GM12878 (cell line): ENCODE results near the gene CTNNAL1. TPM values are rescaled to one million over a fixed set of nuclear protein-coding genes. Genes with fewer than 3 reads are reported as not detected.

Experiments used
- ATAC-seq: fragments of 200-7000 bp; cut with Tn5 transposase; 3 replicates; pipeline ENCODE4 v1.9.1; 2020; ENCODE audit warnings: mild to moderate bottlenecking, moderate library complexity
- BruUV-seq: library from RNA; stranded (reverse); fragments of 400-500 nt; replicated peaks from 2 replicates; lab custom pipeline; 2021; lab: Mats Ljungman, UMichigan
- CTCF ChIA-PET: fragments of 300-600 bp; sonication (Branson Sonifier 250); formaldehyde crosslinking; extraction: SDS; loops from one replicate; lab custom pipeline; 2021; ENCODE audit warnings: inconsistent platforms; lab: Yijun Ruan, JAX
- POLR2A ChIA-PET: fragments of 350-600 bp; formaldehyde crosslinking; extraction: SDS; loops from one replicate; lab custom pipeline; 2021; ENCODE audit warnings: inconsistent platforms; lab: Charles Lee
- RAD21 ChIA-PET: fragments of 300-600 bp; sonication (Branson Sonifier 250); formaldehyde crosslinking; loops from one replicate; lab custom pipeline; 2023; ENCODE audit warnings: antibody characterized with exemption; ENCODE audit not compliant: unreplicated experiment; lab: Charles Lee
- SMC1A ChIA-PET: fragments of 300-600 bp; sonication (Branson Sonifier 250); formaldehyde crosslinking; loops from one replicate; lab custom pipeline; 2023; ENCODE audit not compliant: unreplicated experiment, uncharacterized antibody; lab: Charles Lee
- DNase-seq: peaks from one replicate; pipeline ENCODE4 v3.0.0-alpha.2; 2011; ENCODE audit warnings: low read depth, low spot score
- FAIRE-seq: peaks from 3 replicates; lab custom pipeline; 2011; peaks lifted over from hg19 to GRCh38; lab: Jason Lieb, UNC
- H2AFZ ChIP-seq: 2 replicates; pipeline ENCODE4 v1.6.0; 2011; ENCODE audit warnings: low read depth, low read length, control low read depth; ENCODE audit not compliant: control insufficient read depth
- H3K27ac ChIP-seq: 2 replicates; pipeline ENCODE4 v1.5.1; 2011; ENCODE audit warnings: control low read depth; ENCODE audit not compliant: control insufficient read depth, insufficient read depth
- H3K27me3 ChIP-seq, 2 experiments: replicated peaks in 1 of 2; 2 replicates each; pipeline versions ENCODE4 v1.6.0 to v1.6.1; 2011; ENCODE audit warnings: low read length in 1 of 2; ENCODE audit not compliant: control insufficient read depth in 2 of 2, insufficient read depth in 2 of 2
- H3K36me3 ChIP-seq, 2 experiments: 2 replicates each; pipeline ENCODE4 v1.5.1; 2011; ENCODE audit warnings: low read length in 1 of 2; ENCODE audit not compliant: control insufficient read depth in 2 of 2, insufficient read depth in 2 of 2
- H3K4me1 ChIP-seq: 2 replicates; pipeline ENCODE4 v1.6.1; 2011; ENCODE audit warnings: mild to moderate bottlenecking, low read length, moderate library complexity, mixed read lengths; ENCODE audit not compliant: control insufficient read depth, insufficient read depth
- H3K4me2 ChIP-seq: 2 replicates; pipeline ENCODE4 v1.6.0; 2011; ENCODE audit warnings: control low read depth; ENCODE audit not compliant: control insufficient read depth, insufficient read depth
- H3K4me3 ChIP-seq: fragments of 200-600 bp; sonication (generic); 2 replicates; pipeline ENCODE4 v1.5.1; 2016
- H3K79me2 ChIP-seq: 2 replicates; pipeline ENCODE4 v1.6.0; 2011; ENCODE audit warnings: low read length; ENCODE audit not compliant: control insufficient read depth, insufficient read depth
- H3K9ac ChIP-seq: 2 replicates; pipeline ENCODE4 v1.8.0; 2011; ENCODE audit warnings: low read length, control low read depth, mixed read lengths; ENCODE audit not compliant: control insufficient read depth, insufficient read depth
- H3K9me3 ChIP-seq: replicated peaks from 3 replicates; pipeline ENCODE4 v1.5.1; 2011; ENCODE audit warnings: mild to moderate bottlenecking, low read length; ENCODE audit not compliant: control insufficient read depth, insufficient read depth
- H4K20me1 ChIP-seq: 2 replicates; pipeline ENCODE4 v1.6.0; 2011; ENCODE audit not compliant: control insufficient read depth, insufficient read depth
- CREB1 ChIP-seq: IDR thresholded peaks from 2 replicates; pipeline ENCODE4 v1.6.1; 2012; ENCODE audit warnings: low read depth, mild to moderate bottlenecking, inconsistent platforms
- EED ChIP-seq: sonication (generic); IDR thresholded peaks from 2 replicates; pipeline ENCODE4 v1.6.1; 2016; ENCODE audit warnings: antibody characterized with exemption, low read depth
- GABPA ChIP-seq: IDR thresholded peaks from 2 replicates; pipeline ENCODE4 v1.6.1; 2014; ENCODE audit warnings: antibody characterized with exemption, low read depth, mild to moderate bottlenecking, inconsistent platforms
- HDAC2 ChIP-seq: fragments of 200-600 bp; sonication (generic); IDR thresholded peaks from 2 replicates; pipeline ENCODE4 v1.6.1; 2017
- SPI1 ChIP-seq: IDR thresholded peaks from 2 replicates; pipeline ENCODE4 v1.6.1; 2011; ENCODE audit warnings: low read depth, mild to moderate bottlenecking, low read length, moderate library complexity, borderline replicate concordance; ENCODE audit not compliant: insufficient read depth
- ZBTB11 ChIP-seq: fragments of 450-650 bp; formaldehyde crosslinking; IDR thresholded peaks from 2 replicates; pipeline ENCODE4 v1.5.0; 2022; ENCODE audit warnings: mild to moderate bottlenecking, missing genetic modification characterization
- ZNF24 ChIP-seq: fragments of 450-650 bp; IDR thresholded peaks from 2 replicates; pipeline ENCODE4 v1.6.1; 2017; ENCODE audit warnings: antibody characterized with exemption, mild to moderate bottlenecking
- WGBS: methylation state at CpG from one replicate; pipeline ENCODE4 v1.1.6; 2016; ENCODE audit warnings: low lambda C conversion rate; ENCODE audit not compliant: insufficient replicate concordance, insufficient coverage; ENCODE audit errors: missing lambda C conversion rate; 5-methylcytosine and 5-hydroxymethylcytosine counted together
- in situ Hi-C: fragments of 300-500 bp; cut with MboI; formaldehyde crosslinking; loops from 9 replicates; pipeline ENCODE4 v1.14.3; 2018; ENCODE audit warnings: mixed read lengths
- intact Hi-C: fragments of 100-400 bp; cut with micrococcal nuclease; formaldehyde crosslinking; loops from one replicate; pipeline ENCODE4 v1.14.2; 2022; ENCODE audit not compliant: unreplicated experiment
- polyA plus RNA-seq, 11 experiments: library from polyadenylated mRNA; depleted of rRNA in 4 of 11; unstranded in 6 of 11; stranded (reverse) in 5 of 11; fragments of >200 nt; fragmentation: Nextera tagmentation in 4 of 11; fragmentation: Illumina TruSeq in 1 of 11; extraction: Ambion mirVana in 4 of 11; extraction: Trizol in 1 of 11; gene quantifications; 1 replicate in 1 of 11; 2 replicates in 10 of 11; pipeline versions ENCODE4 v1.2.1 to v1.2.3, GENCODE V29; 2011 to 2016; ENCODE audit warnings: inconsistent platforms in 2 of 11, missing spikeins in 2 of 11, low read depth in 1 of 11
- total RNA-seq, 4 experiments: library from RNA; depleted of rRNA in 3 of 4; stranded (reverse); fragments of >200 nt in 3 of 4; fragmentation: Illumina TruSeq in 1 of 4; extraction: Trizol in 1 of 4; gene quantifications; 2 replicates each; pipeline versions ENCODE4 v1.2.1 to v1.2.3, GENCODE V29; 2013 to 2021

The CTNNAL1 gene
- total and polyA plus RNA-seq, 10 of the 15 experiments (the other 5 are each of a cell fraction or from before 2014, with no cell fraction given), result 16.3 to 82.5 (median 45.2) TPM

DNA sequence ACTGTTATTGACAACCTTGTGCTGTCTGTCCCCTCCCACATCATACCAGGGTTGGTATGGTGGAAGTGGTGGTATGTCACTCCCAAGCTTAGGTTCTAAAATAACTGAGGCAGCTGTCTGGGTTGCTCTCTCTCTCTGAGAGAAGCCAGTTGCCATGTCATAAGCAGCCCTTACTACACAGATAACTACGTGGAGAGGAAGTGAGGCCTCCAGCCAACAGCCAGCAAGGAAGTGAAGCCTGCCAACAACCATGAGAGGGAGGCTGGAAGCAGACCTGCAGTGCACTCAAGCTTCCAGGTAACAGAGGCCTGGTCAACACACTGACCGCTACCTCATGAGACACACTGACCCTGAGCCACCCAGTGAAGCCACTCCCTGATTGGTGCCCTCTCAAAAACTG, 18.6 kb downstream of the CTNNAL1 start:
- RAD21 ChIA-PET, result no interaction called here
- BruUV-seq, result no TSS peak
- SMC1A ChIA-PET, result interaction anchor here (1.0 to 1.2 kb wide), 2 partner anchors 16 to 124 kb away, joined by 3 read pairs; no protein-coding TSS in a partner anchor
- Histone ChIP-seq H3K79me2 (no peaks in the 10 kb centered on the region), H3K9ac (no peak overlapping the region), H4K20me1 (no peaks in the 10 kb centered on the region), H3K9me3 (no peaks in the 10 kb centered on the region), H3K36me3 (no peaks in the 10 kb centered on the region; a peak in 1 of 4 replicates), H3K27me3 (no peaks in the 10 kb centered on the region), H3K4me3 (no peak overlapping the region), H3K27ac (0 out of 2 replicates have a peak overlapping the region, but pooled peaks have one; percentile 30), H3K4me2 (no peak overlapping the region), H3K4me1 (peaks cover 5% of the 10 kb centered on the region), H2AFZ (peak overlapping the region; percentile 70)
- ATAC-seq (peak; percentile 81), FAIRE-seq (peak; percentile 56), DNase-seq (no peak)
- CTCF ChIA-PET, result interaction anchor here (0.6 to 1.6 kb wide), 5 partner anchors 23 to 87 kb away, joined by 3 to 5 read pairs (median 3); no protein-coding TSS in a partner anchor
- TF ChIP-seq HDAC2 (no peak), CREB1 (0 out of 2 replicates have a peak, but pooled peaks have one; percentile 29), ZNF24 (no peak), GABPA (0 out of 2 replicates have a peak, but pooled peaks have one; percentile 31), ZBTB11 (CRISPR knock-in tag) (no peak), SPI1 (peak; percentile 80), EED (no peak)
- intact Hi-C loops (no loop called here), in situ Hi-C loops (no loop called here)
- POLR2A ChIA-PET, result no interaction called here
- 56% methylated on average over 2 of the region's 2 CpGs for WGBS
